ENCODE data around the gene MN1.

MN1 gene

DNA sequence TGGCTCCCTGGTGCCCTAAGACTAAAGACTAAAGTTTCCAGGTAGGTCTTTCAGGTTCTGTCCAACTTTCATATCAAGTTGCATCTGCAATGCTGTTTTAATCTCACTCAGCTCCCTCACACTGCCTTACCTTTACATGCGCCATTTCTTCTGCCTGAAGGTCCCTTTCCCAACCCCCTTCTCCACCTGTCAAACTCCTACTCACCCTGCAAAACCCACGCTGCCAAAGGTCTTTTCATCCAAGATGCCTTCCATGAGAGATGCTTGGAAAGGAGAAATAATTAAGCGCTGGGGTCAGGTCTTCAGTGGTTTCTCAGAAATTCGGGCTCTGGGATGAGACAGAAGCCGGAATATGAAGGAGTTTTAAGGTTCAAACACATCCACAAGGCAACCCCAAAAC is 95.1 kb downstream of the MN1 start:
- no peak overlapping the region for H3K4me3 ChIP-seq (ENCODE audit: low read length in 2 of 2)
- H3K9ac ChIP-seq (ENCODE audit: low read depth in 1 of 2, low read length in 2 of 2), result no peak overlapping the region
- H3K27me3 ChIP-seq (ENCODE audit: control insufficient read depth in 2 of 2, insufficient read depth in 2 of 2, low read length in 2 of 2), result no peaks in the 10 kb centered on the region
- no peak overlapping the region for H3K27ac ChIP-seq (ENCODE audit: low read depth in 2 of 2, low read length in 2 of 2)
- H3K36me3 ChIP-seq (ENCODE audit: control insufficient read depth in 2 of 2, insufficient read depth in 2 of 2, low read length in 2 of 2), result no peaks in the 10 kb centered on the region
- no peaks in the 10 kb centered on the region for H3K9me3 ChIP-seq (ENCODE audit: control insufficient read depth in 2 of 2, low read length in 2 of 2)
- no peaks in the 10 kb centered on the region for H3K4me1 ChIP-seq (ENCODE audit: control insufficient read depth in 2 of 2, insufficient read depth in 2 of 2, low read length in 2 of 2)

DNA sequence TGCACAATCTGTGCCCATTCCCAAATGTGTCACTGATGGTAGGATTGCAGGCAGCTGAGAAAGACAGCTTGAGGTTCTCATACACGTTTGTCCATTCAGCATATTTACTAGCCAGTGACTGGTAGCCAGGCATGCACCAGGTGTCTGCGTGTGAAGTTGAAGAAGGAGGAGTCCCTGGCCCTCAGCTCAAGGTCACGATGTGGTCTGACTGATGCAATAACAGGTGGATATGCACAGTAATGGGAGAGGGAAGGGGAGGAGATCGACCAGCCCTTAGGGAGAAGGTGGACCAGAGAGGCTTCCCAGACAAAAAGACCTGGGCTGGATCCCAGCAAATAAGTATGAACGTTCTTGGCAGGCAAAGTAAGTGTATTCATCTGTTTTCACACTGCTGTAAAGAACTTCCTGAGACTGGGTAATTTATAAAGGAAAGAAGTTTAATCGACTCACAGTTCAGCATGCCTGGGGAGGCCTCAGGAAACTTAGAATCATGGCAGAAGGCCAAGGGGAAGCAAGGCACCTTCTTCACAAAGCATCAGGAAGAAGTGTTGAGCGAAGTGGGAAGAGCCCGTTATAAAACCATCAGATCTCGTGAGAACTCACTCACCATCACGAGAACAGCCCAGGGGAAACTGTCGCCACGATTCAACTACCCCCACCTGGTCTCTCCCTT is 96.0 kb downstream of the MN1 start:
- H3K4me3 ChIP-seq (ENCODE audit: low read length in 2 of 2), result no peak overlapping the region
- H3K36me3 ChIP-seq (ENCODE audit: control insufficient read depth in 2 of 2, insufficient read depth in 2 of 2, low read length in 2 of 2), result no peaks in the 10 kb centered on the region
- H3K9me3 ChIP-seq (ENCODE audit: control insufficient read depth in 2 of 2, low read length in 2 of 2), result no peaks in the 10 kb centered on the region
- H3K9ac ChIP-seq (ENCODE audit: low read depth in 1 of 2, low read length in 2 of 2), result no peak overlapping the region
- H3K27ac ChIP-seq (ENCODE audit: low read depth in 2 of 2, low read length in 2 of 2), result no peak overlapping the region
- H3K4me1 ChIP-seq (ENCODE audit: control insufficient read depth in 2 of 2, insufficient read depth in 2 of 2, low read length in 2 of 2), result no peaks in the 10 kb centered on the region
- no peaks in the 10 kb centered on the region for H3K27me3 ChIP-seq (ENCODE audit: control insufficient read depth in 2 of 2, insufficient read depth in 2 of 2, low read length in 2 of 2)

DNA sequence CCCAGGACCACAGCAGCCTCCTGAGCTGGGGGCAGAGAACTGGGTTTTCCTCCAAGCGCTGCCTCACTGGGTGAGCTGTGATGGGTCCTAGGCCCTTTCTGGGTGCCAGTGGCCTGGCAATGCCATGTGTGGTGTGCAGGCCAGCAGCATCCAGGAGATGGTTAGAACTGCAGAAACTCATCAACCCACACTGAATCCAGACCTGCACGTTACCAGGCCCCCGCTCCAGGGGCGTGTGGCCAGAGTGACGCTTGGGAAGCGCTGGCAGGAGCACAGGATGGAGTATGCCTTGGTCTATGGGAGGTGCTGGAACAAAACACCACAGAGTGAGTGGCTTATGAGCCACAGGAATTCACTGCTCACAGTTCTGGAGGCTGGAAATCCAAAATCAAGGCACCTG is 97.0 kb downstream of the MN1 start:
- no peak overlapping the region for H3K9ac ChIP-seq (ENCODE audit: low read depth in 1 of 2, low read length in 2 of 2)
- H3K4me1 ChIP-seq (ENCODE audit: control insufficient read depth in 2 of 2, insufficient read depth in 2 of 2, low read length in 2 of 2), result no peaks in the 10 kb centered on the region
- H3K27ac ChIP-seq (ENCODE audit: low read depth in 2 of 2, low read length in 2 of 2), result no peak overlapping the region
- H3K4me3 ChIP-seq (ENCODE audit: low read length in 2 of 2), result no peak overlapping the region
- no peaks in the 10 kb centered on the region for H3K9me3 ChIP-seq (ENCODE audit: control insufficient read depth in 2 of 2, low read length in 2 of 2)
- H3K36me3 ChIP-seq (ENCODE audit: control insufficient read depth in 2 of 2, insufficient read depth in 2 of 2, low read length in 2 of 2), result no peaks in the 10 kb centered on the region
- no peaks in the 10 kb centered on the region for H3K27me3 ChIP-seq (ENCODE audit: control insufficient read depth in 2 of 2, insufficient read depth in 2 of 2, low read length in 2 of 2)

DNA sequence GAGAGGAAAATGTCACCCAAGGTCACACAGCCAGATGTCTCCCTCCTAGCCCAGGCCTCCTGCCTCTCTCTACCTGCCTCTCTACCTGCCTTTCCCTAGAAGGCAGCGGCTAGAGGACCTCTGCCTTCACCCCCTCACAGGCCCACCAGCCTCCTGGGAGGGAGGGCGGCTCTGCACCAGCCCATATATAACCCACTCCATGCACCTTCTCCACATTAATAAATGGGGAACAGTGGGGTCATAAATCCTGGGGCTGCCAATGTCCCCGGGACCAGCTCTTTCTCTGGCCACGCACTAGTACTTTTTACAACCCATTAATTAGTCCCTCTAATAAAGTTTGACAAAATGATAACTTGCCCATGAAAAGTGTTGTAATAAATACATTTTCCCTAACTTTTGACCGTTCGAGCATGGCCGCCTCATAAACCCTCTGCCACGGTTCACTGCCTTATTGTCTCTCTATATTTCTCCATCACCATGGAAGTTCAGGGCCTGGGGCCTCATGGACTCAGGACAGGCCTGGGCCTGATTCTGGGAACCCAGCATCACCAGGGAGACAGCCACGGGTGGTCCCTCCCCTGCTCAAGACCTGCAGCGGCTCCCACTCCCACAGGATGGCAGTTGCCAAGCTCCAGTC is 102.1 kb downstream of the MN1 start:
- H3K4me3 ChIP-seq (ENCODE audit: low read length in 2 of 2), result no peak overlapping the region
- H3K4me1 ChIP-seq (ENCODE audit: control insufficient read depth in 2 of 2, insufficient read depth in 2 of 2, low read length in 2 of 2), result no peaks in the 10 kb centered on the region
- H3K27ac ChIP-seq (ENCODE audit: low read depth in 2 of 2, low read length in 2 of 2), result no peak overlapping the region
- no peaks in the 10 kb centered on the region for H3K36me3 ChIP-seq (ENCODE audit: control insufficient read depth in 2 of 2, insufficient read depth in 2 of 2, low read length in 2 of 2)
- no peak overlapping the region for H3K9ac ChIP-seq (ENCODE audit: low read depth in 1 of 2, low read length in 2 of 2)
- no peaks in the 10 kb centered on the region for H3K9me3 ChIP-seq (ENCODE audit: control insufficient read depth in 2 of 2, low read length in 2 of 2)
- no peaks in the 10 kb centered on the region for H3K27me3 ChIP-seq (ENCODE audit: control insufficient read depth in 2 of 2, insufficient read depth in 2 of 2, low read length in 2 of 2)

DNA sequence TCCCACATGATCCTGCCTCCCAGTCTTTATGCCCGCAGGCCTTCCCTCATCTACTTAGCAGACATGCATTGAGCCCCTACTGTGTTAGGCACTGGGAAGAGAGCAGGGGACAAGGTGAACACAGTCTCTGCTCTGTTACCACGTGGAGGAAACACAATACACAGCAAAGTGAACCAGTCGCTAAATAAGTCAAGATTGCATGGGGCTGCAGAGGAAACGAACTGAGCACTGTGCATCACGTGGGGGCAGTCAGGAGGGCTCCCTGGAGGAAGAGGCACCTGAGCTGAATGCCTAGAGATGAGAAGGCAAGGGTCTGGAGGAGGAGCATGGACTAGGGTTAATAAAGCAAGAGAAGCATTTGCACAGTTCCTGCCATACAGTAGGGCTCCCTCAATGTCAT is 102.7 kb downstream of the MN1 start:
- no peaks in the 10 kb centered on the region for H3K9me3 ChIP-seq (ENCODE audit: control insufficient read depth in 2 of 2, low read length in 2 of 2)
- H3K27me3 ChIP-seq (ENCODE audit: control insufficient read depth in 2 of 2, insufficient read depth in 2 of 2, low read length in 2 of 2), result no peaks in the 10 kb centered on the region
- H3K36me3 ChIP-seq (ENCODE audit: control insufficient read depth in 2 of 2, insufficient read depth in 2 of 2, low read length in 2 of 2), result no peaks in the 10 kb centered on the region
- no peak overlapping the region for H3K4me3 ChIP-seq (ENCODE audit: low read length in 2 of 2)
- H3K4me1 ChIP-seq (ENCODE audit: control insufficient read depth in 2 of 2, insufficient read depth in 2 of 2, low read length in 2 of 2), result no peaks in the 10 kb centered on the region
- H3K9ac ChIP-seq (ENCODE audit: low read depth in 1 of 2, low read length in 2 of 2), result no peak overlapping the region
- H3K27ac ChIP-seq (ENCODE audit: low read depth in 2 of 2, low read length in 2 of 2), result no peak overlapping the region

Data from mucosa of rectum (tissue), 2 donors.